DMS79 (cell line): ENCODE results near the gene FAS.
"Not testable (repeated sequence)": the region's sequence is repeated elsewhere in the genome, so short reads cannot be mapped to it uniquely, and the experiment has no call there.

Source experiments
- DNase-seq: peaks from one replicate; lab custom pipeline; 2025; lab: John Stamatoyannopoulos, UW

The FAS gene

DNA sequence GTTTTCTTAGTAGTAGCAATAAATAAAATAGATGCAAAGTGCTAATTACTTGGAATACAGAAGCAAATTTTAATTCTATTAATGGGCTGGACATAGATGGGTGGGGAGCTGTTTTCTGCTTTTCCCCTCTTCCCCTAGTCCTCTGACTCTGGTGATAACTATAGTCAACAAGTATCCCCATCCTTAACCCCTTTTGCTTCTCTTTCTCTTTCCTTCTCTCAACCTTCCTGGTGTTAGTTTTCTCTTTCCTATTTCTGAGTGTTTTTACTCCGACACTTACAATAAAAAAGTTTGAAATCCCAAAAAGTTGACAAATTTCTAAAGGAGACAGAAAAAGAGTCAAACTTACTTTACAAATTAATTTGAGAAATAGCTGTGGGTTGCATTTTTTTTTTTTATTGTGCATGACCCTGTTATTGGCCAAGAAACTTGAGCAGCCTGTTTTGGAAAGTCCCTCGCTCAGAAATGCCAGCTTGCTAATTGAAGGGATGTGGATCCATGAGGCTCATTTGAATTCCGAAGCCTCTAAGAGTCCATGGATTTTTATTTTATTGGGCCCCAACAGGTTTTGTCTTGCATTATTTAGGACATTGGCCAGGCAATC, 2.4 kb downstream of the FAS start:
- DNase-seq: no peak

DNA sequence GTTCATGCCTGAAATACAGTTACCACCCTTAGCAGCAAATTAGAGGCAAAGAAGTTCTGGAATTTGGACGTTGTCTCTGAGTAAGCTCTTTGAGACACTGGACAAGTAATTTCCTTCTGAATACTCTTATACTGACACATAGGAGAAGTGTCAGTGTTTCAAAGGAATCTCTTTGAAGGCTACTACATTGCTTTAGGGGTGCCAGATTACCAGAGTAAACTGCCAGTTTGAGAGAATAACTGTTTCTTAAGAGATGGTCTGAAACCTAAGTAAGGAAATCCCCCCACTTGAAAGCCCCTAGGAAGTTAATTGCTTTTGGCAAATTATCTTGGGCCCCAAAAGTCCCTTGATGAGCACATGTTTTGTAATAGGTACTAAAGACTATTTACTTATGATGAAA, 3.4 kb downstream of the FAS start:
- no peak for DNase-seq

DNA sequence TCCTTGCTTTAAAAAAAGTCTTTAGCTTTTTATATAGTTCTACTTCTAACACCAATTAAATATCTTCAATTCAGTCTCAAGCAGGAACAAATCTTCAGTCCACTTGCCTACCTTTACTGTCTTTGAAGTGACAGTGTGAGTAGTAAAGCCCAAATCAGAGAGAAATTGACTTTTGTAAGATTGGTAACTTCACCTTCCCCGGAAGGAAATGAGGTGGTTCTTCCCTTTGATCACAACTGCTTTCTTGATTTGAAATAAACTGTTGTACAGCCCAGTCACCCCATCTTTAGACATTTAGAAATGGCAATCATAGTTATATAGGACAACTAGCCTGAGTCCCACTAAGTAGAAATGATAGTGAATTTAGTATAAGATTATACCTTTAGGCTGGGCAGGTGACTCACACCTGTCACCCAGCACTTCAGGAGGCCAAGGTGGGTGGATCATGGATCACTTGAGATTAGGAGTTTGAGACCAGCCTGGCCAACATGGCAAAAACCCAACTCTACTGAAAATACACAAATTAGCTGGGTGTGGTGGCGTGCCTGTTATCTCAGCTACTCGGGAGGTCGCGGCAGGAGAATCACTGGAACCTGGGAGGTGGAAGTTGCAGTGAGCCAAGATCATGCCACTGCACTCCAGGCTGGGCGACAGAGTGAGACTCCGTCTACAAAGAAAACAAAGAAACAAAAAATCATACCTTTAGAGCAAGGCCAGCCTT, 4.7 kb downstream of the FAS start:
- DNase-seq: no peak

DNA sequence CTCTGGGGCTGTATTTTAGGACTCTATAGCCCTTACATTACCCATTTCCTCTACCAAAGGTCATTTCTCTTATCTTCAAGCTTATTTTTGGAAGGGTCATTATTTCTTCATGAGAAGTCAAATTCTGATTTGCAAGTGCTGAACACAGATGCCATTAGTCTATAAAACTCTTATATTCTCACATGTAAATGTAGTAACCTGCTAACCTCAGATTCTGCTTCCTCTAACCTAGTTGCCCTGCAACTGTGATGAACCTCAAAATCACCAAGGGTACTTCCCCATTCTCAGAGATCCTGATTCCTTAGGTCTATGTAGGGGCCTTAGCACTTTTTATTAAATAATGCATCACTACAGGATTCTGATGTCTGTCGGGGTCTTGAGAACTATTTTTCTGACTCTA, 6.3 kb downstream of the FAS start:
- DNase-seq: no peak

DNA sequence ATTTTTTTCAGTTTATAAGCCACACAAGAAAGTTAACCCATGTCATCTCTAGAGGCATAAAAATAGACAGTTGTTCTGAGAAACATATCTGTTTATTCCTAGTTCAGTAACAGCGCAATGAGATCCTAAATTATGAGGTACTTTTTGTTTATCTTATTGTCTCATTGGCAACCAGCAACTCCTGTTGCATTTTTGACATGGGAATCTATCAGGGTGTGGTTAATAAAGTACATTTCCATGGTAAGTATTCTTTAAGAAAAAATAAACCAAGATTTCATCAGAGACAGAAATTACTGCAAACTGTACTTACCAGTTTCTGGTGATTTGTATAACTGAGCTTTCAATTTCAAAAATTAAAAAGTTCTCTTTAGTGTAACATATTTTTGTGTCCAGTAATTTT, 9.0 kb downstream of the FAS start:
- DNase-seq: no peak

DNA sequence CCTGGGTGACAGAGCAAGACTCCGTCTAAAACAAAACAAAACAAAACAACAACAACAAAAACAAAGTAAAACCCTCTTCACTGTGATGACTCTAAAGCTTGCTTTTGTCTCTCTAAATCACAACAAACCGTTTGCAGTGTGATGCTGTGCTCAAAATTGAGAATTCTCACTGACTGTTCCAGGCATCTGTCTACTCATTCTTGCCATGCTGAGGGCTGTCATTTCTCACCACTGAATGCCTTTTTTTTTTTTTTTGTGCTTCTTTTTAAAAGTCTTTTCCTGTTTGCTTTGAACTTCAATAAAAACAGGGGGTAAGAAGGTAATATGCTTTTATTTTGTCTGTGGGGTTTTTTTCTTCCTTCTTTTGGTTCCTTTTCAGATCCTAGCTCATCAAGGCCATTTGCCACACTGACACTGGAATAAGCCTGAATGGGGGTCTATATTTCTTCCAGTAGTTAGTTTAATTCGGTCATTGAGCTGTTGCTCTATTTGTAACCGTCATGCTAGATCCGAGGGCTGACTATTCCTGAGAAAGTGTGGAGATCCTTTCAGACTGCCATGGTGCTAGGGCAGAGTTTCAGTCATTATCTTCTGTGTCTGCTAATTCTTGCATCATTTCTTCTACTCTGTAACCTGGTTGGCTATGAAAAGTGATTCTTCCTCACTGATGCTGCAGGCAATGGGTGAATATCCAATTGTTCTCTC, 10.6 kb downstream of the FAS start:
- no peak for DNase-seq

DNA sequence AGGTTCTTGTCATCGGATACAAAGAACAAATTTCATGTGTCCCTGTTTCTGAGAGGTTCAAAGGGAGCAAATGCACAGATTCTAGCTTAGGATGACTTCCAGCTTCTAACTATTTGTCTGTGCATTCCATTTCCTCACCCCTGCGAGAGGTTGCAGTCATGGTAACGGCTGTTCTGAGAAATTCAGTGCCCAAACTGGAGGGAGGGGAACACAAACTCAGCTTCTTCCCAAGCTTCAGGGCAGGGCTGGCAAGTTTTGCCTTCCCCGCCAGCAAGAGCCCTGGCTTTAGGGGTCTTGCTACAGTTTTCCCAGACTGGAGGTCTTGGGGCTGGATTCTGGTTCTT, 11.1 kb downstream of the FAS start:
- no peak for DNase-seq

DNA sequence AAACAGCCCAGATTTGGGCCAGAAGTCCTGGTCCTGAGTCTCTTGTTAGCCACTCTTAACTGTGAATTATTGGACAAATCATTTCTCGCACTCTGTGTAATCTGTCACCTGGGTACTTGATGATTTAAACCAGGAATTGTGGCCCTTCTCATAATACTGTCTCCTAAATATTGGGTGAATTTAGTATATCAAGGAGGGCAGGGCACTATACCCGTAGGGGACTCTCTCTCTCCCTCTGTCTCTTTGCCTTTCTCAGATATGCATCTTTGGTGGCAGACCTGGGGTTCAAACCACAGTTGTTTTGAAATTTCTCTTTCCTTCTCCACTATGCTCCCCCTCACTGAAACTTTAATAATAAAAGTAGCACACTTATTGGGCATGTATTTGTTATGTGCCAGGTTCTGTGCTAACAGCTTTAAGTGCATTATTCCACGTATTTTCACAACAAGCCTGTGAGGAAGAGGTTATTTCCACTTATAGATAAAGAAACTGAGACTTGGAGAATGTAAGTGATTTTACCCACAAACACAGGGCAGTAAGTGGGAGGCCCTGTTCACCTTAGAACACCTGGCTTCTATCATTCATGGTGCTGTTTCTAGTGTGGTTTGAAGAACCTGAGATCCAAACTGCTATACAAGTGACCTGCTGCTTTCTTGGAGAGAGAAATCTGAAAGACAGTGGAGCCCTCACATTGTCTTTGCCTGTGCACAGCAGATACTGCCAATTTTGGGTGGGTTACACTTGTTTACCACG, 11.8 kb downstream of the FAS start:
- no peak for DNase-seq

DNA sequence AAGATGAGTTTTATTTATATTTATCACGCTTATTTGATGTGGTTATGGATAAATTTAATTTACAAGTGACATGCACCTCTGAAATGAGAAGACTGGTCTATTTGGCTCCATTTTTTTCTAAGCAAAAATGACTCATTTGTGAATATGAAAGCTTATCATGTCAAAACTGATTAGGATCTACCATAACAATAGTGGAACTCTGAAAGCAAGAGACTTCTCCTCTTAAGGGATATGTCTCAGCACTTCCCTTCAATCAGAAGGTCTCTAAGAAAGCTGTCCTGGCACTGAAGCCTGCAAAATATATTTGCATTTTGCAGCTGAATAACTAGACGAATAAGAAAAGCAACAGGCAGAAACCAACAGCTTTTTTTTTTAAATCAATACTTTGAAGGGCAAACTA, 12.7 kb downstream of the FAS start:
- DNase-seq: no peak

DNA sequence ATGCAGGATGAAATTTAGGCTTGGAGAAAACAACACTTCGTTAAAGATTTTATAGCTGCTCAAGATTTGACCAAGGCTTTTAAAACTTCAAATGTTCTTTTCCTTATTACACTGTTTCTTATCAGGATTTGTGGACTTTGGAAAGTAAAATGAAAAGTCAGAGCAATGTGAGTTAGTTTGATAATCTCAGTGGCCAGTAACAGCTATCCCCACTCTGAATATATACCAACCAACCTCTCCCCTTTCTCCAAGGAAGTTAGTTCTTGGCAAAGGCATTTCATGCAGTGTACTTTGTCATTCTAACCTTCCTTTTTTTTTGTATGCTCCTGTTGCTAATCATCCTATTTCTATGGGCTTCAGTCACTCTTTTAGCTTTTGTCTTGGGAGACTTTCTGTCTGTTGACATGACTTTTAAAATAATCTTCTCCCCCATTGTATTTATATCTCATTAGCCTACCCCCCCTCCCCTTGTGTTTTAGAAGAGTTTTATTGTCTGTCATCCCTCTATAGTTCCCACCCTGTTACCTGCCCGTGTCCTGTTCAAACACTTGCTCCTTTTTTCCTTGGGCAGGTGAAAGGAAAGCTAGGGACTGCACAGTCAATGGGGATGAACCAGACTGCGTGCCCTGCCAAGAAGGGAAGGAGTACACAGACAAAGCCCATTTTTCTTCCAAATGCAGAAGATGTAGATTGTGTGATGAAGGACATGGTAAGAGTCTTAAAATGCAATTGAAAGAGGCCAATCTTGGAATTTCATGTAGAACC, 16.7 kb downstream of the FAS start:
- DNase-seq: no peak

DNA sequence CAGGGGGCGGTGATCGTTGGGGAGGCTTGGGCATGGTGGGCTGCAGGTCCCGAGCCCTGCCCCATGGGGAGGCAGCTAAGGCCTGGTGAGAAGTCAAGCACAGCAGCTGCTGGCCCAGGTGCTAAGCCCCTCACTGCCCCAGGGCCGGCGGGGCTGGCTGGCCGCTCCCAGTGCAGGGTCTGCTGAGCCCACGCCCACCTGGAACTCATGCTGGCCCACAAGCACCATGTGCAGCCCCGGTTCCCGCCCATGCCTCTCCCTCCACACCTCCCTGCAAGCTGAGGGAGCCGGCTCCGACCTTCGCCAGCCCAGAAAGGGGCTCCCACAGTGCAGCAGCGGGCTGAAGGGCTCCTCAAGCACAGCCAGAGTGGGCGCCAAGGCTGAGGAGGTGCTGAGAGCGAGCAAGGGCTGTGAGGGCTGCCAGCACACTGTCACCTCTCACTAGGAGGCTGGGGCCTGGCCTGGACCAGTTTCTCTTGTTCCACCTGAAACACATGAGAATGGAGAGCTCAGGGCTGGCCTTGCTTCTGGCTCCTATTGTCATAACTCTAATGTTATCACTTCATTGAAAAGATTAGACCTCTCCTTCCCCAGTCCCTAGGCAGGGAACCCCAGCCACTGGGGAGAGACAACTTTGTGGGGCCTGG, 28.2 kb downstream of the FAS start:
- DNase-seq: not testable (repeated sequence)

DNA sequence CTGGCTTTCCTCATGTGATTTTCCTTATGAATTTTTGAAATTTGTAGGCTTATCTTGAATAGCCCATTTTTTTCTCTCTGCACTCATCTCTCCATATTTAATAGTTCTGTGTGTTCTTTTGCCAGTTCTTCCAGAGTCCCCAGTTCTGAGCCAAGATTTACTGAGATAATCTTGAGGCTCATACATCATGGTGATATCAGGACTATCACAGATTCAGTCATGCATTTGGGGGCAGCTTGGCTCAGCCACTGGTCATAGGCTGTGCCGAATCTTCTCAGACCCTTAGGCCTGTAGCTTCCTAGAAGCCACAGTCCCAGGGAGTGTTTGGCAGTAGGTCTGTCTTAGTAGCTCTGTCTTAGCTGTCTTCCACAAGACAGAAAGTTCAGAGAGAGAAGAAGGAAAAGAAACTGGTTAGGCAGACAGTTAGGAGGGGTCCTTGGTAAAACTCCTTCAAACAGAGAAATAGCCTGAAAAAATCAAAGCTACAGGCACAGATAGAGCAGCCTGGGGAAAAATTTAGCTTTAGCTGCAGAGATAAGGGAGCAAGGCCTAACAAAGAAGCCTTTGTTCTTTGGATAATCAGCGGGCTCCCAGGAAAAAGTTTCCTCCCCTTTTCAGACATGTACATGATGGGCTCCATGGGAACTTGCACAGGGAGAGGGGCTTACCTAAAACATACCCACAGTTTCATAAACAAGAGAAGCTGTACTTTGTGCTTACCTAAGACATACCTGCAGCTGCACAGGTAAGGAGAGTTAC, 29.1 kb downstream of the FAS start:
- no peak for DNase-seq

DNA sequence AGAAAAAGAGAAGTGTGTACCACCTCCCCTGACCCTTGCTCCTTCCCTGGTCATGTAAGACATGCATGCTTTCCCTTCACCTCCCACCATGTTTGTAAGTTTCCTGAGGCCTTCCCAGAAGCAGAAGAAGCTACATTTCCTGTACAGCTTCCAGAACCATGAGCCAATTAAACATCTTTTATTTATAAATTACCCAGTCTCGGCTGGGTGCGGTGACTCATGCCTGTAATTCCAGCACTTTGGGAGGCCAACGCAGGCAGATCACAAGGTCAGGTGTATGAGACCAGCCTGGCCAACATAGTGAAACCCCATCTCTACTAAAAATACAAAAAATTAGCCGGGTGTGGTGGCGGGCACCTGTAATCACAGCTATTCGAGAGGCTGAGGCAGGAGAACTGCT, 30.9 kb downstream of the FAS start:
- not testable (repeated sequence) for DNase-seq

DNA sequence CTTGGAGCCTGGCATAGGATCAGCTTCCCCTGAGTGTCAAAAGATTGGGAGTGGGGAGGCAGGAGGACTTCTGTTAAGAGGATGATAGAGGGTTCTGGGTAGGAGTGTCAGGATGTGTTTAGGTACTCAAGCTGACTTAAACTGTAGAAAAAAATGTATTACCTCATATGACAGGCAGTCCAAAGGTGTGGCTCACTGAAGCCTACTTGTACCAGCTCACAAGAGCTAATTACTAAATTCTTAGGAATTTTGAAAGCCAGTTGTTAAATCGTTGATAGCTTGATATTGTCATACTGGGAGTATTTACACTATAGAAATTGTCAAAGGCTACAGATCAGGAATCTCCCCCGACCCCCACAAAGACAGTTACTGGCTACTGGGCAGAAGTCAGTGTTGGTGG, 32.1 kb downstream of the FAS start:
- no peak for DNase-seq

DNA sequence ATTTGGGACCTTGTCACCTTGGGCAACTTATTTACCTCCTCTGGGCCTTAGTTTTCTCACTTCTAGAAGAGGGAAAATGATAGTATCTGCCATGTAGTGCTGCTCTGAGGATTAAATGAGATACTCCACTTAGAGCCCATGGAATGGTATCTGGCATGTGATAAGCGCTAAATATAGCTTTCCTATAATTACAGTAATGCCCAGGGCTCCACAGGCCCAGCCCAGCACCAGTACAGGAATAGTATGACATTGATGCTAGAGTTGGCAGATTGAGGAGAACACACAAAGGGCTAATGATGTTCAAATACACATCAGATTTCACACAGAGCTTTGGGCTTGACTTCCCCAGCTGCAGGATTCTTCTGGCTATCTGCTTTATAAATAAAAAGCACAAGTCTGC, 34.9 kb downstream of the FAS start:
- DNase-seq: no peak

DNA sequence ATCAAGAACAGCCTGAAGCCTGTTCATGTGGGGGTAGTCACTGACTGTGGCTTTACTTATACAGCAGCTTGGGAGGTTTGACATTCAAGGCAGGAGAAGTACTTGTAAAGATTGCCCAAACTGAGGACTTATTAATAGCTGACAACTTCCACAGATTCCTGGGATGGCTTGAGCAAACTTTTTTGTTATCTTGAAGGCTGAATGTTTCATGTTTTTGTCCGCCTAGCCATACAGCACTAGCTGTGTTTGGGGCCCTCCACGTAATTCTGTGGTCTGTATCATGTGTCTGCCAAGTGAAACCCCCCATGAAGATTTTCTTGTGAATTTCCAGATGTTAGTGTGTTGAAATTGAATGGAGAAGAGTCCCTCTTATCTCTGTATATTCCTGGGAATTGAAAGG, 38.6 kb downstream of the FAS start:
- DNase-seq: no peak

DNA sequence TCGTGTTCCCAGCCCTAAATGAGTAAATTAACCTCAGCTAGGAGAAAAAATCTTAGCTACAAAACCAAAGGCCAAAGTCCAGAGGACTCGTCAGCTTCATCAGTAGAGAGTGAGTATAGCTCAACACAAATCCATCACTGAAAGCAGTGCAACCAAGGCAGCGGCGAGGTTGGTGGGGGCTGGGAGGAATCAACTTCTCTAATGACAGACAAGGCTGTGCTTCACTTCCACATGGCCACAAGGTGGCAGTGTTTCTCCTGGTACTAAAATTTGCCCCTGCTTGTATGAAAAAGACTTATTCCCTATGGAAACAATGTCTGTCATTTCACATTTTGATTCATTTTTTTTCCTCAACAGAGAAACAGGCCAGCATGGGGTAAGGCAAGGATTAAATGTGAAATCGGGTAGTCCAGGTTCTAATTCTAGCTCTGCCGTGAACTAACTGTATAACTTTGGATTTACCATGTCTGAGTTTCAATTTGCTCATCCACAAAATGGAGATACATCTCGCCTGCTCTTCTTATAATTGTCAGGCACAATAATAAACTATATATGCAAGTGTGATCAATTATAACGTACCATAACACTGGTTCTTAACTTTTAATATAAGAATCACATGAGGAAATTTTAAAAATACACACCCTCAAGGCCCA, 39.3 kb downstream of the FAS start:
- DNase-seq: no peak

DNA sequence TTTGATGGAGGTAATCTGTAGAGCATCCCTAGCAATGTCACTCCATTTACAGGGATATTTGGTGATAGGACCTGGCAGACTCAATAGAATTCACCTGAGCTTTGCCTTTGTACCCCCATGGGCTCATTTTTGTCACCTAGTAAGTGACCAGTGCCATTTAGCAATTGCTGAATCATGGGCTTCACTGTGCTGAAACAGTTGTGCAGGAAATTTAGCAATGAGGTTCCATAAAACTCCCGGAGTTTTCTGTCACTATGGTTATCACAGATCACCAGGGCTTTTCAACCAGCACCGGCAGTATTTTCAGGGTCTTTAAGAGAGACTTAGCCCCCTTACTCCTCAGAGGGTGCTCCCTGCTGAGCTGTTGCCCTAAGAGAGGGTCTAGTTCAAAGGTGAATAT, 40.2 kb downstream of the FAS start:
- DNase-seq: no peak

DNA sequence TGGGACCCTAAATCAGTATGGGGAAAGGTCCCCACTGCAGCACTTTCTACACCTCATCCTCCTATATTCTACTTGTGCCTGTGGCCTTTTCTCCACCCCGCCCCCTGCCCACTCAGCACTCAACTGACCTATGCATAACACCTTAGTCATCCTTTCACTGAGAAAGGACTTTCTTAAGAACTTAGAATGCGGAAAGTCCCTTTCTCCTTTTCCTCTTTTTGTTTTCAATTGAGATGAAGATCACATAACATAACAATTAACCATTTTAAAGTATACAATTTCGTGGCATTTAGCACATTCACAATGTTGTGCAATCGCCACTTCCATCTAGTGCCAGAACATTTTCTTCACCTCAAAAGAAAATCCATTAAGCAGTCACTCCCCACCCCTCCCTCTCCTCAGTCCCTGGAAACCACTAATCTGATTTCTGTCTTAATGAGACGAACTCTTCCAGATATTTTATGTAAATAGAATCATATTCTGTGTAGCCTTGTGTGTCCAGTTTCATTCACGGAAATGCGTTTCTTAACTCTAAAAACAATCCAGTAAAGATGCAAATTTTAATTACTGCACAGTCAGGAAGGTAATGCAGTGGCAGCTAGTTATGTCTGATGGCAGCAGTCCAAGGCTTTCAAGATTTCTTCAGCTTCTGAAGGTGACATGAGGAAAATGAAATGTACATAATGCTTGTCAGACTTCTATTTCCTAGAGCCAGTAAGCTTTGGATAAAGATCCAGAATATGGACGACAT, 41.7 kb downstream of the FAS start:
- peak; percentile 17 for DNase-seq

DNA sequence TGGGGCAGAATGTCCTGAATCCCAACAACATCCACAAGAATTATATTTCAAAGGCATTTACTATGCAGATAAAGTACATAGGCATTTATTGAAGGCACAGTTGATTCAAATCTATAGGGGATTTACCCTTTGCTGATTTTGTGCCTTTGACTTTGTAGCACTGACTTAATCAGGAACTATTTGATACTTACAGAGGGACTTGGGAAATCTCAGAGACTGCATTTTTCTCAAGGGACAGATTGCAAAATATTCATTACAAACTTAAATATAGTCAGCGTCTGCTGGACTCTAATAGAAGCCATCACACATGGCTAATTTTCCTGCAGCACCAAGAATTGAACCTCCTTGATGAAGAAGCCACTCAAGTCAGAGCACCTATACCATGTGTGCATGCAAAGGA, 44.9 kb downstream of the FAS start:
- DNase-seq: no peak
